Hepatocyte (in vitro differentiated cells): ENCODE data around the gene ATXN1.

Source experiments
- CTCF ChIP-seq: fragments of 200-600 bp; sonication (generic); IDR thresholded peaks from 2 replicates; pipeline ENCODE4 v1.5.1; 2016; ENCODE audit warnings: antibody characterized with exemption, mild to moderate bottlenecking; ENCODE audit not compliant: poor library complexity
- EZH2 ChIP-seq: fragments of 200-600 bp; sonication (generic); IDR thresholded peaks from 2 replicates; pipeline ENCODE4 v1.6.1; 2016; ENCODE audit warnings: antibody characterized with exemption, mild to moderate bottlenecking, borderline replicate concordance

GRCh38 chr6:16408766-16409165, 352.5 kb downstream of the ATXN1 start:
- TF ChIP-seq CTCF: no peak
- TF ChIP-seq EZH2: no peak
